Endodermal cell (in vitro differentiated cells): ENCODE measurements around the gene LRMDA. TPM values are rescaled to one million over a fixed set of nuclear protein-coding genes. Genes with fewer than 3 reads are reported as not detected.

Source experiments
- DNase-seq: peaks from one replicate; pipeline ENCODE4 v3.0.0-alpha.2; 2017
- H3K27ac ChIP-seq: 2 replicates; pipeline ENCODE4 v1.5.1; 2013; ENCODE audit warnings: mild to moderate bottlenecking, low read depth, low read length, moderate library complexity
- H3K27me3 ChIP-seq: 2 replicates; pipeline ENCODE4 v1.6.1; 2013; ENCODE audit warnings: mild to moderate bottlenecking, low read length, moderate library complexity; ENCODE audit not compliant: insufficient read depth, control insufficient read depth, poor library complexity, severe bottlenecking
- H3K36me3 ChIP-seq: 2 replicates; pipeline ENCODE4 v1.7.0; 2013; ENCODE audit warnings: mild to moderate bottlenecking, low read length, moderate library complexity; ENCODE audit not compliant: control insufficient read depth, insufficient read depth
- H3K4me1 ChIP-seq: one replicate; pipeline ENCODE4 v1.7.0; 2013; ENCODE audit warnings: low read length; ENCODE audit not compliant: control insufficient read depth, insufficient read depth
- H3K4me3 ChIP-seq: 2 replicates; pipeline ENCODE4 v1.5.1; 2013; ENCODE audit warnings: mild to moderate bottlenecking, low read length, moderate library complexity
- H3K9ac ChIP-seq: 2 replicates; pipeline ENCODE4 v1.6.1; 2013; ENCODE audit warnings: mild to moderate bottlenecking, low read length, moderate library complexity; ENCODE audit not compliant: poor library complexity, severe bottlenecking; ENCODE audit errors: extremely low read depth
- H3K9me3 ChIP-seq: 2 replicates; pipeline ENCODE4 v1.6.1; 2013; ENCODE audit warnings: mild to moderate bottlenecking, low read length, moderate library complexity; ENCODE audit not compliant: control insufficient read depth
- H3K27ac Mint-ChIP-seq: 2 replicates; pipeline ENCODE4 v1.8.0; 2020; ENCODE audit warnings: mixed read lengths
- H3K27me3 Mint-ChIP-seq: 2 replicates; pipeline ENCODE4 v1.8.0; 2021; ENCODE audit warnings: mild to moderate bottlenecking, mixed read lengths; ENCODE audit not compliant: insufficient read depth
- H3K36me3 Mint-ChIP-seq: 2 replicates; pipeline ENCODE4 v1.8.0; 2020; ENCODE audit warnings: low read depth, mixed read lengths
- H3K4me1 Mint-ChIP-seq: 2 replicates; pipeline ENCODE4 v1.8.0; 2020; ENCODE audit warnings: mixed read lengths
- H3K4me3 Mint-ChIP-seq: 2 replicates; pipeline ENCODE4 v1.8.0; 2020; ENCODE audit warnings: mild to moderate bottlenecking, moderate library complexity, mixed read lengths
- H3K9me3 Mint-ChIP-seq: 2 replicates; pipeline ENCODE4 v1.8.0; 2020; ENCODE audit warnings: mild to moderate bottlenecking, mixed read lengths
- WGBS, 2 experiments: methylation state at CpG; one replicate each; pipeline versions ENCODE4 v1.1.5 to v1.1.7; 2013; ENCODE audit warnings: missing lambda C conversion rate in 2 of 2, mixed read lengths in 1 of 2; ENCODE audit not compliant: insufficient coverage in 1 of 2, insufficient read length in 1 of 2; 5-methylcytosine and 5-hydroxymethylcytosine counted together
- total RNA-seq, 2 donors: library from RNA; stranded (reverse); fragmentation: NEBNext Ultra II Directional in 1 of 2; extraction: Animal tissue kit (Norgen Biotek cat#: 25700) in 1 of 2; gene quantifications; 2 replicates in 1 of 2; 3 replicates in 1 of 2; pipeline ENCODE4 v1.2.1, GENCODE V29; 2021
- TF ChIP-seq, protein P1 (sequence below): fragments of 200-600 bp; sonication (generic); conservative IDR thresholded peaks from 2 replicates; pipeline ENCODE4 v1.5.0; 2021; ENCODE audit warnings: antibody characterized with exemption, mild to moderate bottlenecking

LRMDA gene
- total RNA-seq, 2 donors from 2014 or later: 1.7 to 5.1 TPM

- Histone ChIP-seq H3K27me3 (no peaks in the 10 kb centered on the region), H3K4me1 (no peaks in the 10 kb centered on the region), H3K36me3 (no peaks in the 10 kb centered on the region), H3K4me3 (no peak overlapping the region), H3K9me3 (no peaks in the 10 kb centered on the region), H3K27ac (no peak overlapping the region), H3K9ac (no peak overlapping the region)
- no peak overlapping the region for H3K27ac Mint-ChIP-seq
- no peak for DNase-seq
- 86 to 90% methylated on average over 3 of the region's 3 CpGs for WGBS, 2 experiments
- H3K9me3 Mint-ChIP-seq: peaks cover 3% of the 10 kb centered on the region
- no peak overlapping the region for H3K4me3 Mint-ChIP-seq
- peaks cover 17% of the 10 kb centered on the region for H3K27me3 Mint-ChIP-seq
- TF ChIP-seq, protein P1, sequence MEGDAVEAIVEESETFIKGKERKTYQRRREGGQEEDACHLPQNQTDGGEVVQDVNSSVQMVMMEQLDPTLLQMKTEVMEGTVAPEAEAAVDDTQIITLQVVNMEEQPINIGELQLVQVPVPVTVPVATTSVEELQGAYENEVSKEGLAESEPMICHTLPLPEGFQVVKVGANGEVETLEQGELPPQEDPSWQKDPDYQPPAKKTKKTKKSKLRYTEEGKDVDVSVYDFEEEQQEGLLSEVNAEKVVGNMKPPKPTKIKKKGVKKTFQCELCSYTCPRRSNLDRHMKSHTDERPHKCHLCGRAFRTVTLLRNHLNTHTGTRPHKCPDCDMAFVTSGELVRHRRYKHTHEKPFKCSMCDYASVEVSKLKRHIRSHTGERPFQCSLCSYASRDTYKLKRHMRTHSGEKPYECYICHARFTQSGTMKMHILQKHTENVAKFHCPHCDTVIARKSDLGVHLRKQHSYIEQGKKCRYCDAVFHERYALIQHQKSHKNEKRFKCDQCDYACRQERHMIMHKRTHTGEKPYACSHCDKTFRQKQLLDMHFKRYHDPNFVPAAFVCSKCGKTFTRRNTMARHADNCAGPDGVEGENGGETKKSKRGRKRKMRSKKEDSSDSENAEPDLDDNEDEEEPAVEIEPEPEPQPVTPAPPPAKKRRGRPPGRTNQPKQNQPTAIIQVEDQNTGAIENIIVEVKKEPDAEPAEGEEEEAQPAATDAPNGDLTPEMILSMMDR: no peak
- H3K4me1 Mint-ChIP-seq: no peaks in the 10 kb centered on the region
- H3K36me3 Mint-ChIP-seq: peaks cover 2% of the 10 kb centered on the region
Measured at GRCh38 chr10:75828413-75828812, 397.0 kb downstream of the LRMDA start.

GRCh38 chr10:75836064-75836463, 404.6 kb downstream of the LRMDA start:
- H3K9me3 Mint-ChIP-seq: peaks cover 3% of the 10 kb centered on the region
- H3K27ac Mint-ChIP-seq: no peak overlapping the region
- H3K4me3 Mint-ChIP-seq: no peak overlapping the region
- no peak overlapping the region for H3K9ac ChIP-seq
- no peaks in the 10 kb centered on the region for H3K36me3 ChIP-seq
- H3K27me3 ChIP-seq: no peaks in the 10 kb centered on the region
- no peaks in the 10 kb centered on the region for H3K27me3 Mint-ChIP-seq
- H3K4me1 Mint-ChIP-seq: no peaks in the 10 kb centered on the region
- H3K4me3 ChIP-seq: no peak overlapping the region
- H3K9me3 ChIP-seq: no peaks in the 10 kb centered on the region
- H3K27ac ChIP-seq: no peak overlapping the region
- WGBS, 2 experiments: 87 to 90% methylated on average over 3 of the region's 3 CpGs
- H3K36me3 Mint-ChIP-seq: peaks cover 2% of the 10 kb centered on the region
- no peaks in the 10 kb centered on the region for H3K4me1 ChIP-seq
- DNase-seq: no peak
- TF ChIP-seq, protein P1: no peak

- no peaks in the 10 kb centered on the region for H3K4me1 Mint-ChIP-seq
- H3K9me3 Mint-ChIP-seq: no peaks in the 10 kb centered on the region
- Histone ChIP-seq H3K4me1 (no peaks in the 10 kb centered on the region), H3K9me3 (no peaks in the 10 kb centered on the region), H3K4me3 (no peak overlapping the region), H3K27me3 (no peaks in the 10 kb centered on the region), H3K36me3 (no peaks in the 10 kb centered on the region), H3K27ac (no peak overlapping the region), H3K9ac (no peak overlapping the region)
- 90% methylated on average over 1 of the region's 1 CpG; no CpG with 5 or more reads in 1 of the 2 experiments for WGBS, 2 experiments
- H3K36me3 Mint-ChIP-seq: no peaks in the 10 kb centered on the region
- no peak overlapping the region for H3K27ac Mint-ChIP-seq
- no peak for DNase-seq
- TF ChIP-seq, protein P1: no peak
- peaks cover 2% of the 10 kb centered on the region for H3K27me3 Mint-ChIP-seq
- no peak overlapping the region for H3K4me3 Mint-ChIP-seq
Measured at GRCh38 chr10:75838486-75838885, 407.1 kb downstream of the LRMDA start.
